SJSA1 (cell line): ENCODE results near the gene RNF17. TPM values are rescaled to one million over a fixed set of nuclear protein-coding genes. Genes with fewer than 3 reads are reported as not detected.
A peak's percentile ranks its signal among the peaks of the same experiment; 100 is the strongest.
"Not testable (repeated sequence)": the region's sequence is repeated elsewhere in the genome, so short reads cannot be mapped to it uniquely, and the experiment has no call there.

Experiments
- DNase-seq, 2 experiments: peaks; one replicate each; pipeline ENCODE4 v3.0.0-alpha.2; 2015 to 2020; ENCODE audit warnings: low spot score in 2 of 2, low read depth in 1 of 2
- H3K27ac ChIP-seq: fragments of 250-450 bp; sonication (Bioruptor Pico); 2 replicates; pipeline ENCODE4 v1.5.1; 2020; ENCODE audit warnings: mild to moderate bottlenecking, moderate library complexity
- H3K27me3 ChIP-seq: fragments of 250-450 bp; sonication (Bioruptor Pico); replicated peaks from 2 replicates; pipeline ENCODE4 v1.5.1; 2020; ENCODE audit warnings: mild to moderate bottlenecking, moderate library complexity
- H3K36me3 ChIP-seq: fragments of 250-450 bp; sonication (Bioruptor Pico); 2 replicates; pipeline ENCODE4 v1.5.1; 2020; ENCODE audit warnings: mild to moderate bottlenecking
- H3K4me1 ChIP-seq: fragments of 250-450 bp; sonication (Bioruptor Pico); replicated peaks from 2 replicates; pipeline ENCODE4 v1.6.1; 2021; ENCODE audit warnings: mild to moderate bottlenecking
- H3K4me3 ChIP-seq: fragments of 250-450 bp; sonication (Bioruptor Pico); 2 replicates; pipeline ENCODE4 v1.5.1; 2020; ENCODE audit warnings: mild to moderate bottlenecking
- H3K9me3 ChIP-seq: fragments of 250-450 bp; sonication (Bioruptor Pico); replicated peaks from 2 replicates; pipeline ENCODE4 v1.5.1; 2020; ENCODE audit warnings: mild to moderate bottlenecking
- total RNA-seq: library from RNA; depleted of rRNA; stranded (reverse); fragments of >200 nt; shearing (Covaris generic); gene quantifications from 2 replicates; pipeline ENCODE4 v1.2.3, GENCODE V29; 2014

RNF17 gene
- total RNA-seq, 1 experiment from 2014 or later = not detected

GRCh38 chr13:24747248-24748060 lies 16.5 kb upstream of the RNF17 start:
- DNase-seq = no peak
- no peaks in the 10 kb centered on the region for H3K36me3 ChIP-seq
- H3K4me3 ChIP-seq = peak overlapping the region; percentile 19; the same call in 1 of the 2 replicates
- no peaks in the 10 kb centered on the region; the same call in 1 of the 2 replicates for H3K4me1 ChIP-seq
- no peak overlapping the region for H3K27ac ChIP-seq
- no peaks in the 10 kb centered on the region for H3K9me3 ChIP-seq
- H3K27me3 ChIP-seq = peaks cover 22% of the 10 kb centered on the region

GRCh38 chr13:24748061-24748400 lies 15.9 kb upstream of the RNF17 start:
- Histone ChIP-seq H3K27ac (no peak overlapping the region), H3K9me3 (no peaks in the 10 kb centered on the region), H3K4me3 (no peak overlapping the region), H3K4me1 (no peaks in the 10 kb centered on the region; the same call in 1 of the 2 replicates), H3K27me3 (peaks cover 22% of the 10 kb centered on the region), H3K36me3 (no peaks in the 10 kb centered on the region)
- no peak for DNase-seq

- Histone ChIP-seq H3K36me3 (no peaks in the 10 kb centered on the region), H3K4me1 (no peaks in the 10 kb centered on the region), H3K4me3 (no peak overlapping the region), H3K27me3 (no peaks in the 10 kb centered on the region), H3K27ac (no peak overlapping the region), H3K9me3 (no peaks in the 10 kb centered on the region)
- no peak for DNase-seq
These were observed 4.8 kb upstream of the RNF17 start for GRCh38 chr13:24759197-24759596.

GRCh38 chr13:24764276-24764630 lies 284 bp downstream of the RNF17 start:
- Histone ChIP-seq H3K27me3 (no peaks in the 10 kb centered on the region), H3K36me3 (no peaks in the 10 kb centered on the region), H3K4me1 (no peaks in the 10 kb centered on the region), H3K9me3 (no peaks in the 10 kb centered on the region), H3K27ac (no peak overlapping the region), H3K4me3 (no peak overlapping the region)
- DNase-seq = no peak

- H3K27me3 ChIP-seq = no peaks in the 10 kb centered on the region
- no peak overlapping the region for H3K27ac ChIP-seq
- DNase-seq = no peak
These were observed 13.2 kb downstream of the RNF17 start for GRCh38 chr13:24777171-24777570.

GRCh38 chr13:24784319-24784718 lies 20.4 kb downstream of the RNF17 start:
- no peaks in the 10 kb centered on the region for H3K36me3 ChIP-seq
- H3K9me3 ChIP-seq = no peaks in the 10 kb centered on the region
- H3K27me3 ChIP-seq = no peaks in the 10 kb centered on the region
- H3K27ac ChIP-seq = no peak overlapping the region
- no peak for DNase-seq
- no peaks in the 10 kb centered on the region for H3K4me1 ChIP-seq
- H3K4me3 ChIP-seq = no peak overlapping the region

More at GRCh38 chr13:24777171-24777570, 13.2 kb downstream of the RNF17 start:
- Histone ChIP-seq H3K4me1 (no peaks in the 10 kb centered on the region), H3K9me3 (no peaks in the 10 kb centered on the region), H3K4me3 (no peak overlapping the region), H3K36me3 (no peaks in the 10 kb centered on the region)

- Histone ChIP-seq H3K4me3 (no peak overlapping the region), H3K4me1 (no peaks in the 10 kb centered on the region), H3K9me3 (no peaks in the 10 kb centered on the region), H3K27me3 (no peaks in the 10 kb centered on the region), H3K27ac (no peak overlapping the region), H3K36me3 (no peaks in the 10 kb centered on the region)
- no peak for DNase-seq
These were observed 24.6 kb downstream of the RNF17 start for GRCh38 chr13:24788538-24788937.

GRCh38 chr13:24802074-24802473 lies 38.1 kb downstream of the RNF17 start:
- Histone ChIP-seq H3K4me3 (no peak overlapping the region), H3K4me1 (no peaks in the 10 kb centered on the region), H3K27me3 (0 out of 2 replicates have a peak, but pooled peaks cover 2% of the 10 kb centered on the region), H3K36me3 (no peaks in the 10 kb centered on the region), H3K9me3 (no peaks in the 10 kb centered on the region), H3K27ac (no peak overlapping the region)
- DNase-seq = peak; percentile 34 to 46

- no peaks in the 10 kb centered on the region for H3K4me1 ChIP-seq
- H3K36me3 ChIP-seq = no peaks in the 10 kb centered on the region
These were observed 57.2 kb downstream of the RNF17 start for GRCh38 chr13:24821207-24821606.

GRCh38 chr13:24822640-24823039 lies 58.7 kb downstream of the RNF17 start:
- H3K4me1 ChIP-seq = no peaks in the 10 kb centered on the region
- H3K27me3 ChIP-seq = no peaks in the 10 kb centered on the region
- no peak overlapping the region for H3K27ac ChIP-seq
- H3K4me3 ChIP-seq = no peak overlapping the region
- H3K36me3 ChIP-seq = no peaks in the 10 kb centered on the region
- no peaks in the 10 kb centered on the region for H3K9me3 ChIP-seq
- no peak for DNase-seq

More at GRCh38 chr13:24821207-24821606, 57.2 kb downstream of the RNF17 start:
- H3K4me3 ChIP-seq = no peak overlapping the region
- no peaks in the 10 kb centered on the region for H3K27me3 ChIP-seq
- H3K9me3 ChIP-seq = no peaks in the 10 kb centered on the region
- no peak overlapping the region for H3K27ac ChIP-seq
- no peak for DNase-seq

- DNase-seq = not testable (repeated sequence)
These were observed 59.2 kb downstream of the RNF17 start for GRCh38 chr13:24823122-24823710.

GRCh38 chr13:24827799-24828198 lies 63.8 kb downstream of the RNF17 start:
- H3K4me1 ChIP-seq = no peaks in the 10 kb centered on the region
- H3K36me3 ChIP-seq = no peaks in the 10 kb centered on the region
- H3K27me3 ChIP-seq = 0 out of 2 replicates have a peak, but pooled peaks cover 2% of the 10 kb centered on the region
- no peaks in the 10 kb centered on the region for H3K9me3 ChIP-seq
- H3K4me3 ChIP-seq = no peak overlapping the region
- no peak for DNase-seq
- H3K27ac ChIP-seq = no peak overlapping the region

More at GRCh38 chr13:24823122-24823710, 59.2 kb downstream of the RNF17 start:
- not testable (repeated sequence) for H3K36me3 ChIP-seq, H3K4me1 ChIP-seq, H3K4me3 ChIP-seq, H3K27ac ChIP-seq, H3K9me3 ChIP-seq, H3K27me3 ChIP-seq

GRCh38 chr13:24834902-24835510 lies 71.0 kb downstream of the RNF17 start:
- Histone ChIP-seq H3K9me3 (no peaks in the 10 kb centered on the region), H3K27me3 (0 out of 2 replicates have a peak, but pooled peaks cover 2% of the 10 kb centered on the region), H3K36me3 (no peaks in the 10 kb centered on the region), H3K27ac (no peak overlapping the region), H3K4me1 (no peaks in the 10 kb centered on the region), H3K4me3 (no peak overlapping the region)
- DNase-seq = no peak

GRCh38 chr13:24837528-24837927 lies 73.6 kb downstream of the RNF17 start:
- H3K27me3 ChIP-seq, DNase-seq, H3K9me3 ChIP-seq, H3K36me3 ChIP-seq, H3K4me3 ChIP-seq, H3K4me1 ChIP-seq, H3K27ac ChIP-seq: not testable (repeated sequence)
